LNCaP clone FGC (cell line): ENCODE results near the gene PEX5L.
A peak's percentile ranks its signal among the peaks of the same experiment; 100 is the strongest.
"Not testable (repeated sequence)": the region's sequence is repeated elsewhere in the genome, so short reads cannot be mapped to it uniquely, and the experiment has no call there.

ENCODE experiments used
- DNase-seq: peaks from one replicate; pipeline ENCODE4 v3.0.0-alpha.2; 2011; ENCODE audit warnings: low read depth
- H3K4me3 ChIP-seq: 2 replicates; pipeline ENCODE4 v1.5.1; 2011; ENCODE audit warnings: mild to moderate bottlenecking, low read depth, low read length, control low read depth
- TF ChIP-seq, protein P1 (sequence below): IDR thresholded peaks from 2 replicates; pipeline ENCODE4 v1.5.1; 2012; ENCODE audit warnings: mild to moderate bottlenecking; ENCODE audit not compliant: control insufficient read depth, insufficient read depth; ENCODE audit errors: extremely low read depth

The PEX5L gene

DNA sequence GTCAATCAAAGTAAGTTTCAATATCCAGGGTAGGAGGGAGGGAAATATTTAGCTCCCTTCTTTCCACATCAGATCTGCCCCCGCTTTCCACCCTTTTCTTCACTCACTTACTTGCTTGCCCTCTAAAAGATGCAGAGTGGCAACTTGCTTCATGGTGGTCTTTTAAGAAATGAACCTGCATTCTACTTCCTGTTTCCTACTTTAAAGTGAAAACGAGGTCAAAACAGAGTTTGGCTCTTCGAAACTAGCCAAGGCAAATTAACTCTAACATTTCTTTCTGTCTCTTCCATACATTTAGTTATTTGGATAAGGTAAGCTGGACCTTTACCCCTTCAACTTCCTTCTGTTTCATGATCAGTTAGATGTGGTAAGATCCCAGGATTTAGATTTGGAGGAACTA, 34.2 kb upstream of the PEX5L start:
- H3K4me3 ChIP-seq, result no peak overlapping the region
- TF ChIP-seq, protein P1, sequence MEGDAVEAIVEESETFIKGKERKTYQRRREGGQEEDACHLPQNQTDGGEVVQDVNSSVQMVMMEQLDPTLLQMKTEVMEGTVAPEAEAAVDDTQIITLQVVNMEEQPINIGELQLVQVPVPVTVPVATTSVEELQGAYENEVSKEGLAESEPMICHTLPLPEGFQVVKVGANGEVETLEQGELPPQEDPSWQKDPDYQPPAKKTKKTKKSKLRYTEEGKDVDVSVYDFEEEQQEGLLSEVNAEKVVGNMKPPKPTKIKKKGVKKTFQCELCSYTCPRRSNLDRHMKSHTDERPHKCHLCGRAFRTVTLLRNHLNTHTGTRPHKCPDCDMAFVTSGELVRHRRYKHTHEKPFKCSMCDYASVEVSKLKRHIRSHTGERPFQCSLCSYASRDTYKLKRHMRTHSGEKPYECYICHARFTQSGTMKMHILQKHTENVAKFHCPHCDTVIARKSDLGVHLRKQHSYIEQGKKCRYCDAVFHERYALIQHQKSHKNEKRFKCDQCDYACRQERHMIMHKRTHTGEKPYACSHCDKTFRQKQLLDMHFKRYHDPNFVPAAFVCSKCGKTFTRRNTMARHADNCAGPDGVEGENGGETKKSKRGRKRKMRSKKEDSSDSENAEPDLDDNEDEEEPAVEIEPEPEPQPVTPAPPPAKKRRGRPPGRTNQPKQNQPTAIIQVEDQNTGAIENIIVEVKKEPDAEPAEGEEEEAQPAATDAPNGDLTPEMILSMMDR, result no peak
- no peak for DNase-seq

DNA sequence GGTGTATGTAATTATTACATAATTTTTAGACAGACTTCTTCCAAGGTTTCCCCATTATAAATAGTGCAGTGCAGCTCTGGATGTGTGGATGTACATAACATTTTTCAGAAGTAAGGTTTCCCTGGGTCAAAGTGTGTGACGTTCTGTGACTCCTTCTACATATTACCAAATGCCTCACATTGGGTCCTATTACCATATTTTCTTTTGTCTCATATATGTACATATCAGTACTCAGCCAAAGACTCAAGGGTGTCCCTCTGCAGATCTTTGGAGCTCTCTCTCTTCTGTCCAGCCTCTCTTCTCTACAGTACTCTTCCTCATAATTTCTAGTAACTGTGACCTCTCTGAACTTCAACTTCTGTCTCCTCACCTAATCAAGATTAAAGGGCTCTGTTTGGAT, 31.3 kb upstream of the PEX5L start:
- TF ChIP-seq, protein P1, result no peak
- no peak for DNase-seq
- H3K4me3 ChIP-seq, result no peak overlapping the region

DNA sequence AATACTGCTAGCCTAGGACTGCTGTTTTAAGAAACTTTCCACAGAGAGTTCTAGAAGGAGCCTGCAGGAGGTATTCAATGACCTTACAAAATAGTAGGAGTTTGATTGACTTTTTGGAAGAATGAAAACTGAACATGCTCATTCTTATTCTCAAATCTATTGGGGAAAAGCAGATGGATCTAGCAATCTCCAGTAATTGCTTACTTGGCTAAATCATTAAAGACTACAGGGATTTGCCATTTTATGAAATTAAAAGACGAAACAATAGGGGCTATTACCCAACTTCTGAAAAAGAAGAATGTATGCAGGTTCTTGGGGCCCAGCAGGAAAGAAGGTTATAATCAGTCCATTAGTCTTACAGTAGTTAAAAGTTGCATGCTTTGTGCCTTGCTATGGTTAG, 29.9 kb upstream of the PEX5L start:
- TF ChIP-seq, protein P1, result no peak
- DNase-seq, result no peak
- H3K4me3 ChIP-seq, result no peak overlapping the region

DNA sequence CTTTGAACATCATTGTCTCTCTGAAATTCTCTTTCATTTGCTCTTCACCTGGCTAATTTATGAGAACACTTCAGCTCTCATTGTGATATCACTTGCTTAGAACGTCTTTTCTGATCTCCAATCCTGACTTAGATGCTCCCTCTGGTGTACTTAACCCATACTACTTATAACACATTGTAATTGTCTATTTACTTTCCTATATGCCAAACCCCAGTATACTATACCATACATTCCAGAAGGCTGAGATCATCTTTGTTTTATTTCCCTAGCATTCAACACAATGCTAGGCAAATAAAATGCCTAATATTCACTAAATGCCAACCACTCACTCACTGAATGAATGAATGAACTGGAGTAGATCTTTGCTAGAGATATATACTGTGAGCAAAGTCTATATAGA, 27.0 kb upstream of the PEX5L start:
- H3K4me3 ChIP-seq, result no peak overlapping the region
- DNase-seq, result peak; percentile 79
- TF ChIP-seq, protein P1, result peak; percentile 33

DNA sequence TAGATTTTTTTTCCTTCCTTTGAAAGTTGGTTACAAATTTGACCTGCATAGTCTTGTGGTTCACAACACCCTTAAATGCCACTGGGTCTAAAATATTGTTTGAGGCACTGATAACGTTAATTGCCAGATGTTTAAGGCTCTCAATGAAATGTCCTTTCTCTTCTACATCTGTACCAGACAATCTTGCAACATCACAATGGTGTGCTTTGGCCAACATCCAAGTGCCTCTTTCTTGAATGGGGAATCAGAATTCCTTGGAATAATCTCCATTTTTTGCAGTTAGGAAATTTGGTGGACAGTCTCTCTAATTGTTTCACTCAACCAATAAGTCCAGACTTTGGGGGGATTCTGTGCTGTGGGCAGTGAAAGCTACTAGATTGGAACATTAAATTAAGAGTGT, 26.0 kb upstream of the PEX5L start:
- TF ChIP-seq, protein P1, result no peak
- no peak for DNase-seq

DNA sequence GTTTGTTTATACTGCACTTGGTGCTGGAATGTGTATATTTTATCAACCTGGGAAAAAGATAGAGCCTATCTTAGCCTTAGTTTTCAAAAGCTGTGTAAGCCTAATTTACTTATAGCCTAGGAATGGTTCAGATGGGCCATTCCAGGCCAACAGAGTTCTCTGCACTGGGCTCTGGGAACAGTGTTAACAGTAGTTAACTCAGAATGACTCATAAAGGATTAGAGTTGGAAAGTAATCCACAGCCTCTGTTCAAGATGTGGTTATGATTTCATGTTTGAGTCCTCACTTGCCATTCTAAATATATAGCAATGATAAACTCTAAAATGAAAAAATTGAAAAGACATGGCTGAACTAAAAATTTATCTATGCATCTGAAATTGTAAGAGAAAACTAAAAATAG, 22.6 kb upstream of the PEX5L start:
- TF ChIP-seq, protein P1, result no peak
- DNase-seq, result no peak
- no peak overlapping the region for H3K4me3 ChIP-seq

More for the DNA sequence above, 26.0 kb upstream of the PEX5L start:
- H3K4me3 ChIP-seq, result no peak overlapping the region

DNA sequence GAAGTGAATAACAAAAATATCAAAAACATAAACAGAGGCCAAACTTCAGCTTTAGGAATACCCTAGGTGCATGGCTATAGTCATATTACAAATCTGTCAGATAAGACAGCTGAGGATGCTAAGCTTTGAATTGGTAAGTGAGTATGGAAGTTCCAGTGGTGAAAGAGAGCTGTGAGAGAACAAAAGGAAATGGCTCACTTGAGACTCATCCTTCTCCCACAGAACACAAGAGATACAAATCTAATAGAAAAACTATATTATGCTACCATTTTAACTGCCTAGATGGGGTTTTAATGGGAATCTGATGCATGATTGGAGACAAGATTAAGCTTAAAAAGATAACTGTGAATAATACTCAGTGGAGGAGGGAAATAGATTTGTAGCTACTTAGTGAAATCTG, 21.5 kb upstream of the PEX5L start:
- no peak for DNase-seq
- H3K4me3 ChIP-seq, result no peak overlapping the region
- TF ChIP-seq, protein P1, result no peak

DNA sequence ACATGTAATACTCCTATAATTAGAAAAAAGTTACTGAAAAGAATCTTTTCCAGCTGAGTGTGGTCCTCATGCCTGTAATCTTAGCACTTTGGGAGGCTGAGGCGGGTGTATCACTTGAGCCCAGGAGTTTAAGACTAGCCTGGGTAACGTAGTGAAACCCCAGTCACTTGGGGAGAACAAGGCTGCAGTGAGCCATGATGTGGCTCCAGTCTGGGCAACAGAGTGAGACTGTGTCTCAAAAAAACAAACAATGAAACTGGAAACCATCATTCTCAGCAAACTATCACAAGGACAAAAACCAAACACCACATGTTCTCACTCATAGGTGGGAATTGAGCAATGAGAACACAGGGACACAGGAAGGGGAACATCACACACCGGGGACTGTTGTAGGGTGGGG, 18.9 kb upstream of the PEX5L start:
- not testable (repeated sequence) for H3K4me3 ChIP-seq, DNase-seq
